Liver (tissue), 9 donors: ENCODE results near the gene BARHL2. TPM values are rescaled to one million over a fixed set of nuclear protein-coding genes. Genes with fewer than 3 reads are reported as not detected.
A peak's percentile ranks its signal among the peaks of the same experiment; 100 is the strongest.

Experiments
- DNase-seq: peaks from one replicate; pipeline ENCODE4 v3.0.0-alpha.2; 2017; ENCODE audit warnings: low spot score
- H3K27ac ChIP-seq, 2 donors: one replicate each; pipeline ENCODE4 v1.7.0; 2013; ENCODE audit warnings: inconsistent platforms in 2 of 2, low read length in 2 of 2, control low read depth in 1 of 2, low read depth in 1 of 2, mild to moderate bottlenecking in 1 of 2
- H3K27me3 ChIP-seq, 4 donors: one replicate each; pipeline versions ENCODE4 v1.6.1 to v1.7.0; 2013; ENCODE audit warnings: low read length in 3 of 4, inconsistent platforms in 1 of 4, mild to moderate bottlenecking in 1 of 4, moderate library complexity in 1 of 4; ENCODE audit not compliant: control insufficient read depth in 4 of 4, insufficient read depth in 4 of 4
- H3K36me3 ChIP-seq, 4 donors: one replicate each; pipeline versions ENCODE4 v1.6.1 to v1.7.0; 2013; ENCODE audit warnings: low read length in 3 of 4, mild to moderate bottlenecking in 3 of 4, low read depth in 1 of 4, moderate library complexity in 1 of 4; ENCODE audit not compliant: control insufficient read depth in 4 of 4, insufficient read depth in 3 of 4
- H3K4me1 ChIP-seq, 4 donors: one replicate each; pipeline versions ENCODE4 v1.6.1 to v1.7.0; 2013; ENCODE audit warnings: low read length in 3 of 4, mild to moderate bottlenecking in 3 of 4, moderate library complexity in 1 of 4; ENCODE audit not compliant: control insufficient read depth in 4 of 4, insufficient read depth in 4 of 4
- H3K4me3 ChIP-seq, 3 donors: one replicate each; pipeline versions ENCODE4 v1.6.1 to v1.7.0; 2013; ENCODE audit warnings: low read length in 3 of 3, control low read depth in 1 of 3, low read depth in 1 of 3, mild to moderate bottlenecking in 1 of 3
- H3K9ac ChIP-seq, 2 donors: one replicate each; pipeline ENCODE4 v1.7.0; 2013; ENCODE audit warnings: low read length in 2 of 2, mild to moderate bottlenecking in 2 of 2, moderate library complexity in 2 of 2, control low read depth in 1 of 2, low read depth in 1 of 2
- H3K9me3 ChIP-seq, 4 donors: one replicate each; pipeline versions ENCODE4 v1.6.1 to v1.7.0; 2013; ENCODE audit warnings: low read length in 3 of 4; ENCODE audit not compliant: control insufficient read depth in 4 of 4
- FOXA1 ChIP-seq: IDR thresholded peaks from 2 replicates; pipeline ENCODE4 v1.6.1; 2016; ENCODE audit warnings: antibody characterized with exemption
- GABPA ChIP-seq, 2 donors: IDR thresholded peaks in 1 of 2; conservative IDR thresholded peaks in 1 of 2; 2 replicates each; pipeline ENCODE4 v1.6.1; 2016; ENCODE audit warnings: antibody characterized with exemption in 2 of 2, mild to moderate bottlenecking in 1 of 2, moderate library complexity in 1 of 2
- RAD21 ChIP-seq, 2 donors: IDR thresholded peaks; 2 replicates each; pipeline ENCODE4 v1.6.1; 2016; ENCODE audit warnings: antibody characterized with exemption in 2 of 2, mild to moderate bottlenecking in 2 of 2
- REST ChIP-seq: IDR thresholded peaks from 2 replicates; pipeline ENCODE4 v1.6.1; 2016; ENCODE audit warnings: antibody characterized with exemption, mild to moderate bottlenecking
- TAF1 ChIP-seq: conservative IDR thresholded peaks from 2 replicates; pipeline ENCODE4 v1.6.1; 2016; ENCODE audit warnings: antibody characterized with exemption, mild to moderate bottlenecking
- YY1 ChIP-seq: IDR thresholded peaks from 2 replicates; pipeline ENCODE4 v1.6.1; 2016; ENCODE audit warnings: antibody characterized with exemption, mild to moderate bottlenecking
- ZBTB33 ChIP-seq: IDR thresholded peaks from 2 replicates; pipeline ENCODE4 v1.6.1; 2016; ENCODE audit warnings: antibody characterized with exemption
- WGBS: extraction: QIAGEN DNeasy Blood & Tissue Kit; methylation state at CpG from one replicate; pipeline ENCODE4 v1.1.7; 2013; 5-methylcytosine and 5-hydroxymethylcytosine counted together
- polyA plus RNA-seq, 2 donors: library from polyadenylated mRNA; stranded (reverse) in 1 of 2; unstranded in 1 of 2; fragments of 200-250 nt in 1 of 2; fragments of >200 nt in 1 of 2; fragmentation: Nextera tagmentation in 1 of 2; extraction: Ambion mirVana in 1 of 2; gene quantifications; one replicate each; pipeline versions ENCODE4 v1.2.1 to v1.2.3, GENCODE V29; 2013 to 2015
- total RNA-seq, 2 donors: library from RNA; depleted of rRNA; stranded (reverse); fragments of >200 nt; gene quantifications; one replicate each; pipeline ENCODE4 v1.2.3, GENCODE V29; 2014
- donor health status: healthy.
- donor health status: healthy.
- donor health status: healthy.
- donor health status: healthy.
- donor health status: healthy.

BARHL2 gene
- total RNA-seq (not detected), polyA plus RNA-seq (not detected)

DNA sequence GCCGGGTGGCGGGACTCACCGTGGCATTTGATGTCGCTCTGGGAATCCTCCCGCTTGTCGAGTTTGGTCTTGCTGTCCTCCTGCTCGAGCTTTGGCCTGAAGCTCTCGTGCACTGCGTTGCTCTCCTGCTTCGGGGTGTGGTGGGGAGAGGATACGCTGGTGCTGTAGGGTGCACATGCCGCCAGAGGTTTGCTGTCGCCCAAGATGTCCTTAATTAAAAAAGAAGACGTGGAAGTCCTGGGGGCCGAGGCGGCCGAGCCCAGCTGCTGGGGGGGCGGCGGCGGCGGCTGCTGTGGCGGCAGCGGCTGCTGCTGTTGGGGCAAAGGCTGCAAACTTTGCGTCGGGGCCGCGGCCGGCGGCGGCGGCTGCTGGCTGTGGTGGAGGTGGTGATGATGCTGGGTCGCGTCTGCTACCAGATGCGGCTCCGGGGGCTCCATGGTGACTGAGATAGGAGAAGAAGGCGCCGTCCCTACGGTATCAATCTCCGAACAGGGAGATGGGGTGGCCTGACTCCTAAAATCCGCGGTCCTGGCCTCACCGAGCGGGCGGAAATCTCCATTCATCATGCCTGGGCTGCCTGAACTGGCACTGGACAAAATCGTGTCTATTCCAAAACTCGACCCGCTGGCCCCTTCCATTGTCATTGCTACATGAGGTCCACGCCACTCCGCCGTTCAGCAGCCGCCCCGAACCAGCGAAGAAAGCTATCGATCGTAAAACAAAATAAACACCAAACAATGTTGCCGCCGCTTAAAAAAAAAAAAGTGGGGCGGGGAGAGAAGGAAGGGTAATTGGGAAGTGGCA lies at the start of gene BARHL2:
Gene BARHL2, minus strand, starts transcription at position 751 of the 804 bp plus-strand sequence. Its CDS starts 107 bp downstream, at position 644.
- Histone ChIP-seq H3K9me3 (peaks cover 0 to 12% (median 0%) of the 10 kb centered on the region in 4 donors), H3K27ac (no peak within 1 kb of the TSS), H3K27me3 (peaks cover 9 to 35% (median 25%) of the 10 kb centered on the region in 4 donors), H3K36me3 (no peaks in the 10 kb centered on the region), H3K4me1 (peaks cover 13 to 23% (median 17%) of the 10 kb centered on the region in 4 donors), H3K9ac (no peak within 1 kb of the TSS), H3K4me3 (peak within 1 kb of the TSS in 2 of 3 donors; percentile 31 to 37)
- 5% methylated on average over 58 of the region's 58 CpGs for WGBS
- TF ChIP-seq GABPA (IDR thresholded peaks at IDR 0.05 in 1 of 2, conservative IDR thresholded peaks at IDR 0.05 in 1 of 2): no peak
- no peak for TF ChIP-seq TAF1
- no peak for TF ChIP-seq FOXA1
- no peak for TF ChIP-seq ZBTB33
- no peak for TF ChIP-seq REST
- no peak for TF ChIP-seq RAD21 (IDR thresholded peaks at IDR 0.05)
- no peak for DNase-seq

DNA sequence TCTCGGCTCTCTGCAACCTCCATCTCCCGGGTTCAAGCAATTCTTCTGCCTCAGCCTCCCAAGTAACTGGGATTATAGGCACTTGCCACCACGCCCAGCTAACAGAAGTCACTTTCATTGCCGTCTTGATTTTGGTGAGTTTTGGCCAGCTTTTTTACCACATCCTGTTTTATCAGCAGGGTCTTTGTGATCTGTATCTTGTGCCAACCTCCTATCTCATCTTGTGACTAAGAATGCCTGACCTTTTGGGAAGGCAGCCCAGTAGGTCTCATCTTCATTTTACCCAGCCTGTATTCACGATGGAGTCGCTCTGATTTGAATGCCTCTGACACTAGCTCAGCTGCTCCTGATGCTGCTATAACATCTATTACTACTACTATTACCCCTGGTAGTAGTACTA lies 46.8 kb upstream of the BARHL2 start:
- no peak for TF ChIP-seq YY1
- WGBS: 82% methylated on average over 6 of the region's 6 CpGs

GRCh38 chr1:90763506-90763905 lies 46.4 kb upstream of the BARHL2 start:
- Histone ChIP-seq H3K9me3 (no peaks in the 10 kb centered on the region), H3K36me3 (no peaks in the 10 kb centered on the region), H3K27ac (no peak overlapping the region), H3K4me1 (no peaks in the 10 kb centered on the region), H3K27me3 (peaks cover 0 to 2% (median 0%) of the 10 kb centered on the region in 4 donors), H3K9ac (no peak overlapping the region), H3K4me3 (no peak overlapping the region)
- WGBS: 76% methylated on average over 3 of the region's 3 CpGs
- no peak for TF ChIP-seq ZBTB33
- DNase-seq: no peak

More for the DNA sequence above, 46.8 kb upstream of the BARHL2 start:
- Histone ChIP-seq H3K27me3 (peaks cover 0 to 2% (median 0%) of the 10 kb centered on the region in 4 donors), H3K9ac (no peak overlapping the region), H3K9me3 (no peaks in the 10 kb centered on the region), H3K4me1 (no peaks in the 10 kb centered on the region), H3K4me3 (no peak overlapping the region), H3K36me3 (no peaks in the 10 kb centered on the region), H3K27ac (no peak overlapping the region)
- no peak for DNase-seq
